B cell (primary cell): ENCODE measurements around the gene TMBIM6. TPM values are rescaled to one million over a fixed set of nuclear protein-coding genes. Genes with fewer than 3 reads are reported as not detected.

Experiments used
- ATAC-seq: fragments of 200-7000 bp; cut with Tn5 transposase; one replicate; pipeline ENCODE4 v1.10.0; 2021; ENCODE audit warnings: low read depth, mild to moderate bottlenecking, moderate number of reproducible peaks, moderate library complexity
- CTCF ChIA-PET: fragments of 350-600 bp; sonication (Branson Sonifier 250); formaldehyde crosslinking; loops from one replicate; lab custom pipeline; 2021; ENCODE audit warnings: antibody characterized with exemption, inconsistent platforms; lab: Charles Lee
- POLR2A ChIA-PET: fragments of 350-600 bp; sonication (Branson Sonifier 250); formaldehyde crosslinking; loops from one replicate; lab custom pipeline; 2021; ENCODE audit warnings: antibody characterized with exemption; lab: Charles Lee
- DNase-seq: peaks from one replicate; pipeline ENCODE4 v3.0.0; 2013
- H2AFZ ChIP-seq: 2 replicates; pipeline ENCODE4 v1.6.1; 2012; ENCODE audit warnings: mild to moderate bottlenecking, low read depth, low read length; ENCODE audit not compliant: insufficient read depth, poor library complexity, severe bottlenecking
- H3K27ac ChIP-seq, 2 donors: 1 replicate in 1 of 2; 2 replicates in 1 of 2; pipeline ENCODE4 v1.5.1; 2012 to 2013; ENCODE audit warnings: low read length in 2 of 2, mild to moderate bottlenecking in 2 of 2, moderate library complexity in 1 of 2
- H3K27me3 ChIP-seq, 4 experiments: fragments of 200-600 bp in 1 of 4; sonication (generic) in 1 of 4; replicated peaks in 1 of 4; 1 replicate in 2 of 4; 2 replicates in 2 of 4; pipeline versions ENCODE4 v1.6.1 to v1.7.0; 2013 to 2016; ENCODE audit warnings: low read length in 3 of 4, mild to moderate bottlenecking in 2 of 4, mixed read lengths in 1 of 4, moderate library complexity in 1 of 4; ENCODE audit not compliant: insufficient read depth in 4 of 4, control insufficient read depth in 3 of 4; ENCODE audit errors: control extremely low read depth in 1 of 4
- H3K36me3 ChIP-seq, 2 experiments: replicated peaks in 1 of 2; 1 replicate in 1 of 2; 2 replicates in 1 of 2; pipeline versions ENCODE4 v1.6.1 to v1.7.1; 2013; ENCODE audit warnings: low read length in 1 of 2; ENCODE audit not compliant: insufficient read depth in 2 of 2, control insufficient read depth in 1 of 2; ENCODE audit errors: control extremely low read depth in 1 of 2, extremely low read depth in 1 of 2
- H3K4me1 ChIP-seq, 2 donors: fragments of 200-600 bp in 1 of 2; sonication (generic) in 1 of 2; 1 replicate in 1 of 2; 2 replicates in 1 of 2; pipeline versions ENCODE4 v1.5.1 to v1.6.1; 2013 to 2017; ENCODE audit warnings: low read length in 2 of 2; ENCODE audit not compliant: control insufficient read depth in 2 of 2, insufficient read depth in 2 of 2
- H3K4me2 ChIP-seq: replicated peaks from 2 replicates; pipeline ENCODE3; 2012; ENCODE audit warnings: mild to moderate bottlenecking, low read depth, low read length; ENCODE audit not compliant: poor library complexity, severe bottlenecking
- H3K4me3 ChIP-seq, 5 experiments: fragments of 200-600 bp in 1 of 5; sonication (generic) in 1 of 5; 1 replicate in 3 of 5; 2 replicates in 2 of 5; pipeline versions ENCODE4 v1.5.1 to v1.7.0; 2011 to 2016; ENCODE audit warnings: low read length in 4 of 5, mild to moderate bottlenecking in 4 of 5, low read depth in 2 of 5, control low read depth in 1 of 5, moderate library complexity in 1 of 5; ENCODE audit not compliant: insufficient read depth in 1 of 5; ENCODE audit errors: control extremely low read depth in 1 of 5, extremely low read depth in 1 of 5
- H3K79me2 ChIP-seq: fragments of 200-600 bp; sonication (generic); one replicate; pipeline ENCODE4 v1.6.0; 2016; ENCODE audit warnings: low read length; ENCODE audit not compliant: control insufficient read depth, insufficient read depth
- H3K9ac ChIP-seq: fragments of 200-600 bp; sonication (generic); 2 replicates; pipeline ENCODE4 v1.6.1; 2017; ENCODE audit warnings: mild to moderate bottlenecking, low read length, moderate library complexity
- H3K9me3 ChIP-seq, 3 donors: one replicate each; pipeline versions ENCODE4 v1.6.1 to v1.7.1; 2013; ENCODE audit warnings: low read length in 2 of 3; ENCODE audit not compliant: control insufficient read depth in 2 of 3, insufficient read depth in 1 of 3; ENCODE audit errors: control extremely low read depth in 1 of 3
- H4K20me1 ChIP-seq: 2 replicates; pipeline ENCODE4 v1.6.0; 2012; ENCODE audit warnings: mild to moderate bottlenecking, low read length; ENCODE audit not compliant: insufficient read depth, control insufficient read depth, poor library complexity, severe bottlenecking
- H3K27ac Mint-ChIP-seq: one replicate; pipeline ENCODE4 v1.8.0; 2021; ENCODE audit warnings: mixed read lengths
- H3K27me3 Mint-ChIP-seq: one replicate; pipeline ENCODE4 v1.8.0; 2021; ENCODE audit warnings: mixed read lengths
- H3K4me1 Mint-ChIP-seq: one replicate; pipeline ENCODE4 v1.8.0; 2021; ENCODE audit warnings: mixed read lengths
- H3K4me3 Mint-ChIP-seq: one replicate; pipeline ENCODE4 v1.8.0; 2021; ENCODE audit warnings: mixed read lengths
- H3K9me3 Mint-ChIP-seq: one replicate; pipeline ENCODE4 v1.8.0; 2022; ENCODE audit warnings: mixed read lengths; ENCODE audit not compliant: insufficient read depth
- CTCF ChIP-seq: fragments of 200-600 bp; IDR thresholded peaks from one replicate; pipeline ENCODE4 v1.8.0; 2022; ENCODE audit warnings: antibody characterized with exemption, mild to moderate bottlenecking
- EZH2 ChIP-seq: IDR thresholded peaks from 2 replicates; pipeline ENCODE4 v1.6.1; 2012; ENCODE audit warnings: borderline replicate concordance, low read depth, mild to moderate bottlenecking, moderate library complexity, low read length; ENCODE audit not compliant: insufficient read depth, poor library complexity, severe bottlenecking
- WGBS: methylation state at CpG from one replicate; pipeline ENCODE4 v1.1.5; 2013; ENCODE audit warnings: missing lambda C conversion rate; ENCODE audit not compliant: insufficient coverage; 5-methylcytosine and 5-hydroxymethylcytosine counted together
- intact Hi-C: fragments of 100-400 bp; cut with micrococcal nuclease; formaldehyde crosslinking; loops from one replicate; pipeline ENCODE4 v1.10.0; 2022
- polyA plus RNA-seq: library from polyadenylated mRNA; depleted of rRNA; stranded (reverse); fragments of >200 nt; gene quantifications from 2 replicates; pipeline ENCODE4 v1.2.3, GENCODE V29; 2012
- small RNA-seq: library from RNA; depleted of rRNA; stranded (forward); fragments of <200 nt; gene quantifications from one replicate; pipeline ENCODE3, GENCODE V24; 2012; ENCODE audit warnings: low replicate concordance, low read depth; ENCODE audit not compliant: insufficient read length
- total RNA-seq, 2 donors: library from RNA; stranded (reverse); fragments of 120-200 nt in 1 of 2; gene quantifications; 1 replicate in 1 of 2; 2 replicates in 1 of 2; pipeline versions ENCODE4 v1.2.3 to v1.2.4, GENCODE V29; 2013 to 2022

TMBIM6 gene
- total and polyA plus RNA-seq, 2 donors (not counting 1 experiment from before 2014, with no cell fraction given): 178 to 336 TPM

- no peaks in the 10 kb centered on the region for H3K9me3 ChIP-seq
- H3K36me3 ChIP-seq: no peaks in the 10 kb centered on the region
- H3K4me2 ChIP-seq: peak overlapping the region; percentile 31
- no peaks in the 10 kb centered on the region for H3K27me3 ChIP-seq
- no peak for TF ChIP-seq CTCF
- no peak for TF ChIP-seq EZH2
- H2AFZ ChIP-seq: no peak overlapping the region
- Mint-ChIP-seq H3K27me3 (no peaks in the 10 kb centered on the region), H3K4me3 (peak overlapping the region; percentile 38), H3K27ac (no peak overlapping the region), H3K9me3 (no peaks in the 10 kb centered on the region), H3K4me1 (peaks cover 22% of the 10 kb centered on the region)
- DNase-seq (no peak), ATAC-seq (no peak)
- intact Hi-C loops: no loop called here
- peaks cover 24% of the 10 kb centered on the region for H3K79me2 ChIP-seq
- ChIA-PET POLR2A (interaction anchor here (1.5 kb wide), 1 partner anchor 15 kb away, joined by 5 read pairs; the partner anchor contains the start of gene NCKAP5L), CTCF (interaction anchor here (0.5 to 1.2 kb wide), 3 partner anchors 29 to 622 kb away, joined by 3 to 5 read pairs (median 3); no protein-coding TSS in a partner anchor)
- H4K20me1 ChIP-seq: peaks cover 5% of the 10 kb centered on the region
- peaks cover 13 to 16% of the 10 kb centered on the region in 2 donors for H3K4me1 ChIP-seq
- no peak overlapping the region for H3K4me3 ChIP-seq
- H3K9ac ChIP-seq: peak overlapping the region; percentile 8
- H3K27ac ChIP-seq: no peak overlapping the region
- WGBS: 44% methylated on average over 2 of the region's 4 CpGs
Observed at GRCh38 chr12:49811961-49812401, 70.6 kb downstream of the TMBIM6 start.

DNA sequence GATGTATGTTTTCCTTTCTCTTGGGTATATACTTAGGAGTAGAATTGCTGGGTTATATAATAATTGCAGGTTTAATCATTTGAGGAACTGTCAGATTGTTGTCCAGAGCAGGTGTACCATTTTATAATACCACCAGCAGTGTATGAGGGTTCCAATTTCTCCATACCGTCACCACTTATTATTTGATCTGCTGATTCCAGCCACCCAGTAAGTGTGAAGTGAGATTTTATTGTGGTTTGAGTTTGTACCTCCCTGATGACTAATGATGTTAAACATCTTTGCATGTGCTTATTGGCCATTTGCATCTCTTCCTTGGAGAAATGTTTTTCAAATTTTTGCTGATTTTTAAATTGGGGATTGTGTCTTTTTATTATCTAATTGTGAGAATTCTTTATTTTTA, 71.8 kb downstream of the TMBIM6 start:
- intact Hi-C loops: no loop called here
- no peak for TF ChIP-seq CTCF
- ATAC-seq: no peak
- no peaks in the 10 kb centered on the region for H3K27me3 Mint-ChIP-seq
- peaks cover 22% of the 10 kb centered on the region for H3K4me1 Mint-ChIP-seq
- Histone ChIP-seq H3K4me1 (peaks cover 13 to 16% of the 10 kb centered on the region in 2 donors), H3K36me3 (no peaks in the 10 kb centered on the region), H4K20me1 (no peaks in the 10 kb centered on the region), H3K9me3 (no peaks in the 10 kb centered on the region), H3K4me2 (no peak overlapping the region), H3K27ac (no peak overlapping the region), H3K79me2 (peaks cover 29% of the 10 kb centered on the region), H3K4me3 (no peak overlapping the region), H2AFZ (no peak overlapping the region), H3K27me3 (no peaks in the 10 kb centered on the region), H3K9ac (no peak overlapping the region)
- no CpG with 5 or more reads among the region's 1 CpG for WGBS
- DNase-seq: no peak
- no peak overlapping the region for H3K27ac Mint-ChIP-seq
- H3K9me3 Mint-ChIP-seq: no peaks in the 10 kb centered on the region
- no peak overlapping the region for H3K4me3 Mint-ChIP-seq
- ChIA-PET POLR2A (no interaction called here), CTCF (no interaction called here)

Small RNA genes within 50 kb of the gene (small RNA-seq; reads per million reads assigned to genes)
- not detected for gene AC020612.2
- gene LSM6P2: not detected

Other genes with a start within 250 kb of the TMBIM6 start
- 0.19 and 0.54 TPM in 2 replicates for gene KCNH3, start 202.5 kb upstream of the TMBIM6 start, total RNA-seq
- gene KCNH3, start 202.5 kb upstream of the TMBIM6 start, polyA plus RNA-seq: 0.49 and 1.2 TPM in 2 replicates
- 81.1 and 84.3 TPM in 2 replicates for gene MCRS1, start 173.4 kb upstream of the TMBIM6 start, total RNA-seq
- gene MCRS1, start 173.4 kb upstream of the TMBIM6 start, polyA plus RNA-seq: 107 and 123 TPM in 2 replicates
- gene FAM186B, start 135.9 kb upstream of the TMBIM6 start, total RNA-seq: 0.47 and 0.70 TPM in 2 replicates
- gene FAM186B, start 135.9 kb upstream of the TMBIM6 start, polyA plus RNA-seq: 0.13 and 0.23 TPM in 2 replicates
- gene PRPF40B, start 118.0 kb upstream of the TMBIM6 start, total RNA-seq: 23.6 and 23.7 TPM in 2 replicates
- gene PRPF40B, start 118.0 kb upstream of the TMBIM6 start, polyA plus RNA-seq: 10.3 and 11.7 TPM in 2 replicates
- 69.9 and 73.7 TPM in 2 replicates for gene FMNL3, start 34.2 kb upstream of the TMBIM6 start, total RNA-seq
- 19.3 and 19.8 TPM in 2 replicates for gene FMNL3, start 34.2 kb upstream of the TMBIM6 start, polyA plus RNA-seq
- gene NCKAP5L, start 86.9 kb downstream of the TMBIM6 start, total RNA-seq: 13.2 and 13.4 TPM in 2 replicates
- 3.2 and 4.0 TPM in 2 replicates for gene NCKAP5L, start 86.9 kb downstream of the TMBIM6 start, polyA plus RNA-seq
- 14.7 and 17.4 TPM in 2 replicates for gene BCDIN3D, start 101.5 kb downstream of the TMBIM6 start, total RNA-seq
- gene BCDIN3D, start 101.5 kb downstream of the TMBIM6 start, polyA plus RNA-seq: 1.3 and 2.0 TPM in 2 replicates
- gene FAIM2, start 162.3 kb downstream of the TMBIM6 start, total RNA-seq: not detected in 2 replicates
- not detected in 2 replicates for gene FAIM2, start 162.3 kb downstream of the TMBIM6 start, polyA plus RNA-seq
- not detected in 2 replicates for gene AQP2, start 209.2 kb downstream of the TMBIM6 start, total RNA-seq
- not detected in 2 replicates for gene AQP2, start 209.2 kb downstream of the TMBIM6 start, polyA plus RNA-seq
- not detected in 2 replicates for gene AQP5, start 220.3 kb downstream of the TMBIM6 start, total RNA-seq
- gene AQP5, start 220.3 kb downstream of the TMBIM6 start, polyA plus RNA-seq: not detected in 2 replicates
- not detected in 2 replicates for gene AQP6, start 231.4 kb downstream of the TMBIM6 start, total RNA-seq
- not detected in 2 replicates for gene AQP6, start 231.4 kb downstream of the TMBIM6 start, polyA plus RNA-seq